K562 (cell line): Measurements from ENCODE around the gene PCDH12. TPM values are rescaled to one million over a fixed set of nuclear protein-coding genes. Genes with fewer than 3 reads are reported as not detected.

ENCODE experiments used
- ESRRA ChIP-seq: fragments of 450-650 bp; IDR thresholded peaks from 2 replicates; pipeline ENCODE4 v1.6.1; 2014; ENCODE audit warnings: low read depth, mild to moderate bottlenecking, moderate library complexity, borderline replicate concordance
- ETV5 ChIP-seq: sonication (generic); formaldehyde crosslinking; IDR thresholded peaks from 2 replicates; pipeline ENCODE4 v1.4.0; 2020; ENCODE audit warnings: low read depth, mild to moderate bottlenecking, missing genetic modification reagents
- HOXB6 ChIP-seq: fragments of 250-450 bp; sonication (Bioruptor Pico); IDR thresholded peaks from 2 replicates; pipeline ENCODE4 v1.5.1; 2022; ENCODE audit warnings: mild to moderate bottlenecking, borderline replicate concordance
- MAFG ChIP-seq: fragments of 450-650 bp; conservative IDR thresholded peaks from 2 replicates; pipeline ENCODE4 v1.6.1; 2016; ENCODE audit warnings: missing genetic modification characterization, missing compliant biosample characterization
- NR2C1 ChIP-seq, 2 experiments: fragments of 450-650 bp; IDR thresholded peaks; 2 replicates each; pipeline ENCODE4 v1.6.1; 2017; ENCODE audit warnings: mild to moderate bottlenecking in 2 of 2, antibody characterized with exemption in 1 of 2, inconsistent platforms in 1 of 2, missing compliant biosample characterization in 1 of 2, missing genetic modification characterization in 1 of 2
- ZNF431 ChIP-seq: sonication (generic); formaldehyde crosslinking; IDR thresholded peaks from 2 replicates; pipeline ENCODE4 v1.8.0; 2022; ENCODE audit warnings: mild to moderate bottlenecking, missing genetic modification reagents
- ZNF561 ChIP-seq: fragments of 450-650 bp; formaldehyde crosslinking; conservative IDR thresholded peaks from 2 replicates; pipeline ENCODE4 v1.4.0; 2020; ENCODE audit warnings: mild to moderate bottlenecking, moderate library complexity
- ZNF766 ChIP-seq: fragments of 200-800 bp; sonication (Bioruptor generic); conservative IDR thresholded peaks from 2 replicates; pipeline ENCODE4 v1.6.1; 2016; ENCODE audit warnings: missing genetic modification characterization, missing compliant biosample characterization
- polyA plus RNA-seq, 8 experiments: library from polyadenylated mRNA; depleted of rRNA in 4 of 8; stranded (reverse) in 5 of 8; unstranded in 3 of 8; fragments of >200 nt; fragmentation: Nextera tagmentation in 2 of 8; fragmentation: Illumina TruSeq in 1 of 8; extraction: Ambion mirVana in 2 of 8; extraction: Trizol in 1 of 8; gene quantifications; 2 replicates each; pipeline versions ENCODE4 v1.2.1 to v1.2.3, GENCODE V29; 2011 to 2014; ENCODE audit warnings: inconsistent platforms in 1 of 8, missing spikeins in 1 of 8
- total RNA-seq, 7 experiments: library from RNA; depleted of rRNA in 6 of 7; stranded (reverse); fragments of >200 nt in 6 of 7; fragmentation: Illumina TruSeq in 2 of 7; extraction: Trizol in 2 of 7; gene quantifications; 2 replicates each; pipeline versions ENCODE4 v1.2.1 to v1.2.3, GENCODE V29; 2011 to 2021; ENCODE audit warnings: low replicate concordance in 1 of 7
- TF ChIP-seq, protein P1 (sequence below): fragments of 450-650 bp; IDR thresholded peaks from 2 replicates; pipeline ENCODE4 v1.6.1; 2016; ENCODE audit warnings: mild to moderate bottlenecking, moderate library complexity
- TF ChIP-seq, protein P2 (sequence below): sonication (generic); formaldehyde crosslinking; IDR thresholded peaks from 2 replicates; pipeline ENCODE4 v1.8.1; 2023; ENCODE audit warnings: mild to moderate bottlenecking, missing genetic modification reagents
- TF ChIP-seq, protein P3 (sequence below): fragments of 450-650 bp; IDR thresholded peaks from 2 replicates; pipeline ENCODE4 v1.6.1; 2016; ENCODE audit warnings: antibody characterized with exemption

The PCDH12 gene
- total and polyA plus RNA-seq, 9 of the 15 experiments (the other 6 are each of a cell fraction or from before 2014, with no cell fraction given), result 0.01 to 0.04 (median 0.01) TPM; not detected in 4

DNA sequence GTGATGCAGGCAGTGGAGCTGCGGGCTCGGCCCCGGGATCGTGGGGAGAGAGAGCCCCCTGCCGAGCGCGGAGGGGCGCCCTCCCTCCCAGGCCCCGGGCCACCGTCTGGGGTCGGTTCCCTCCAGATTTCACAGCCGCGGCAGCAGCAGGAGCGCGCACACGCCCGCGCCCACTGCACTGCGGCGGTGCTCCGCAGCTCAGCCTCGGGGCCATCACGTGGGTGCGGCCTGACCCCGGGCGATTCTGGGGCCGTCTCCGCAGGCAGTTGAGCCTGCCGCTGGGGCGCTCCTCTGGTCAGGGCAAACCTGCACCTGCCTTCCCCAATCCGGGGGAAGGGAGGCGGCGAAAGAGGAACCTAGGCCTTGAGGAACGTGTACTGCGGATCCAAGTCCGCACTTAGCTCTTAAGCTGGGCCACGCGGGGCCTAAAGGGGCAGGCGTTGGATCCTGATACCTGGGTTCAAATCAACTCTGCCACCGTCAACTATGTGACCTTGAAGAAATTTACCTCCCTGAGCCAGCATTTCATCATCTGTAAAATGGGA is 43.7 kb downstream of the PCDH12 start (continued):
- TF ChIP-seq, protein P1, sequence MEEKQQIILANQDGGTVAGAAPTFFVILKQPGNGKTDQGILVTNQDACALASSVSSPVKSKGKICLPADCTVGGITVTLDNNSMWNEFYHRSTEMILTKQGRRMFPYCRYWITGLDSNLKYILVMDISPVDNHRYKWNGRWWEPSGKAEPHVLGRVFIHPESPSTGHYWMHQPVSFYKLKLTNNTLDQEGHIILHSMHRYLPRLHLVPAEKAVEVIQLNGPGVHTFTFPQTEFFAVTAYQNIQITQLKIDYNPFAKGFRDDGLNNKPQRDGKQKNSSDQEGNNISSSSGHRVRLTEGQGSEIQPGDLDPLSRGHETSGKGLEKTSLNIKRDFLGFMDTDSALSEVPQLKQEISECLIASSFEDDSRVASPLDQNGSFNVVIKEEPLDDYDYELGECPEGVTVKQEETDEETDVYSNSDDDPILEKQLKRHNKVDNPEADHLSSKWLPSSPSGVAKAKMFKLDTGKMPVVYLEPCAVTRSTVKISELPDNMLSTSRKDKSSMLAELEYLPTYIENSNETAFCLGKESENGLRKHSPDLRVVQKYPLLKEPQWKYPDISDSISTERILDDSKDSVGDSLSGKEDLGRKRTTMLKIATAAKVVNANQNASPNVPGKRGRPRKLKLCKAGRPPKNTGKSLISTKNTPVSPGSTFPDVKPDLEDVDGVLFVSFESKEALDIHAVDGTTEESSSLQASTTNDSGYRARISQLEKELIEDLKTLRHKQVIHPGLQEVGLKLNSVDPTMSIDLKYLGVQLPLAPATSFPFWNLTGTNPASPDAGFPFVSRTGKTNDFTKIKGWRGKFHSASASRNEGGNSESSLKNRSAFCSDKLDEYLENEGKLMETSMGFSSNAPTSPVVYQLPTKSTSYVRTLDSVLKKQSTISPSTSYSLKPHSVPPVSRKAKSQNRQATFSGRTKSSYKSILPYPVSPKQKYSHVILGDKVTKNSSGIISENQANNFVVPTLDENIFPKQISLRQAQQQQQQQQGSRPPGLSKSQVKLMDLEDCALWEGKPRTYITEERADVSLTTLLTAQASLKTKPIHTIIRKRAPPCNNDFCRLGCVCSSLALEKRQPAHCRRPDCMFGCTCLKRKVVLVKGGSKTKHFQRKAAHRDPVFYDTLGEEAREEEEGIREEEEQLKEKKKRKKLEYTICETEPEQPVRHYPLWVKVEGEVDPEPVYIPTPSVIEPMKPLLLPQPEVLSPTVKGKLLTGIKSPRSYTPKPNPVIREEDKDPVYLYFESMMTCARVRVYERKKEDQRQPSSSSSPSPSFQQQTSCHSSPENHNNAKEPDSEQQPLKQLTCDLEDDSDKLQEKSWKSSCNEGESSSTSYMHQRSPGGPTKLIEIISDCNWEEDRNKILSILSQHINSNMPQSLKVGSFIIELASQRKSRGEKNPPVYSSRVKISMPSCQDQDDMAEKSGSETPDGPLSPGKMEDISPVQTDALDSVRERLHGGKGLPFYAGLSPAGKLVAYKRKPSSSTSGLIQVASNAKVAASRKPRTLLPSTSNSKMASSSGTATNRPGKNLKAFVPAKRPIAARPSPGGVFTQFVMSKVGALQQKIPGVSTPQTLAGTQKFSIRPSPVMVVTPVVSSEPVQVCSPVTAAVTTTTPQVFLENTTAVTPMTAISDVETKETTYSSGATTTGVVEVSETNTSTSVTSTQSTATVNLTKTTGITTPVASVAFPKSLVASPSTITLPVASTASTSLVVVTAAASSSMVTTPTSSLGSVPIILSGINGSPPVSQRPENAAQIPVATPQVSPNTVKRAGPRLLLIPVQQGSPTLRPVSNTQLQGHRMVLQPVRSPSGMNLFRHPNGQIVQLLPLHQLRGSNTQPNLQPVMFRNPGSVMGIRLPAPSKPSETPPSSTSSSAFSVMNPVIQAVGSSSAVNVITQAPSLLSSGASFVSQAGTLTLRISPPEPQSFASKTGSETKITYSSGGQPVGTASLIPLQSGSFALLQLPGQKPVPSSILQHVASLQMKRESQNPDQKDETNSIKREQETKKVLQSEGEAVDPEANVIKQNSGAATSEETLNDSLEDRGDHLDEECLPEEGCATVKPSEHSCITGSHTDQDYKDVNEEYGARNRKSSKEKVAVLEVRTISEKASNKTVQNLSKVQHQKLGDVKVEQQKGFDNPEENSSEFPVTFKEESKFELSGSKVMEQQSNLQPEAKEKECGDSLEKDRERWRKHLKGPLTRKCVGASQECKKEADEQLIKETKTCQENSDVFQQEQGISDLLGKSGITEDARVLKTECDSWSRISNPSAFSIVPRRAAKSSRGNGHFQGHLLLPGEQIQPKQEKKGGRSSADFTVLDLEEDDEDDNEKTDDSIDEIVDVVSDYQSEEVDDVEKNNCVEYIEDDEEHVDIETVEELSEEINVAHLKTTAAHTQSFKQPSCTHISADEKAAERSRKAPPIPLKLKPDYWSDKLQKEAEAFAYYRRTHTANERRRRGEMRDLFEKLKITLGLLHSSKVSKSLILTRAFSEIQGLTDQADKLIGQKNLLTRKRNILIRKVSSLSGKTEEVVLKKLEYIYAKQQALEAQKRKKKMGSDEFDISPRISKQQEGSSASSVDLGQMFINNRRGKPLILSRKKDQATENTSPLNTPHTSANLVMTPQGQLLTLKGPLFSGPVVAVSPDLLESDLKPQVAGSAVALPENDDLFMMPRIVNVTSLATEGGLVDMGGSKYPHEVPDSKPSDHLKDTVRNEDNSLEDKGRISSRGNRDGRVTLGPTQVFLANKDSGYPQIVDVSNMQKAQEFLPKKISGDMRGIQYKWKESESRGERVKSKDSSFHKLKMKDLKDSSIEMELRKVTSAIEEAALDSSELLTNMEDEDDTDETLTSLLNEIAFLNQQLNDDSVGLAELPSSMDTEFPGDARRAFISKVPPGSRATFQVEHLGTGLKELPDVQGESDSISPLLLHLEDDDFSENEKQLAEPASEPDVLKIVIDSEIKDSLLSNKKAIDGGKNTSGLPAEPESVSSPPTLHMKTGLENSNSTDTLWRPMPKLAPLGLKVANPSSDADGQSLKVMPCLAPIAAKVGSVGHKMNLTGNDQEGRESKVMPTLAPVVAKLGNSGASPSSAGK, result peak; percentile 90
- no peak for TF ChIP-seq ETV5 (CRISPR knock-in tag)
- TF ChIP-seq ZNF561 (CRISPR knock-in tag), result no peak
- TF ChIP-seq, protein P2, sequence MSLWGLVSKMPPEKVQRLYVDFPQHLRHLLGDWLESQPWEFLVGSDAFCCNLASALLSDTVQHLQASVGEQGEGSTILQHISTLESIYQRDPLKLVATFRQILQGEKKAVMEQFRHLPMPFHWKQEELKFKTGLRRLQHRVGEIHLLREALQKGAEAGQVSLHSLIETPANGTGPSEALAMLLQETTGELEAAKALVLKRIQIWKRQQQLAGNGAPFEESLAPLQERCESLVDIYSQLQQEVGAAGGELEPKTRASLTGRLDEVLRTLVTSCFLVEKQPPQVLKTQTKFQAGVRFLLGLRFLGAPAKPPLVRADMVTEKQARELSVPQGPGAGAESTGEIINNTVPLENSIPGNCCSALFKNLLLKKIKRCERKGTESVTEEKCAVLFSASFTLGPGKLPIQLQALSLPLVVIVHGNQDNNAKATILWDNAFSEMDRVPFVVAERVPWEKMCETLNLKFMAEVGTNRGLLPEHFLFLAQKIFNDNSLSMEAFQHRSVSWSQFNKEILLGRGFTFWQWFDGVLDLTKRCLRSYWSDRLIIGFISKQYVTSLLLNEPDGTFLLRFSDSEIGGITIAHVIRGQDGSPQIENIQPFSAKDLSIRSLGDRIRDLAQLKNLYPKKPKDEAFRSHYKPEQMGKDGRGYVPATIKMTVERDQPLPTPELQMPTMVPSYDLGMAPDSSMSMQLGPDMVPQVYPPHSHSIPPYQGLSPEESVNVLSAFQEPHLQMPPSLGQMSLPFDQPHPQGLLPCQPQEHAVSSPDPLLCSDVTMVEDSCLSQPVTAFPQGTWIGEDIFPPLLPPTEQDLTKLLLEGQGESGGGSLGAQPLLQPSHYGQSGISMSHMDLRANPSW (CRISPR knock-in tag), result no peak
- no peak for TF ChIP-seq ZNF766
- TF ChIP-seq, protein P3, sequence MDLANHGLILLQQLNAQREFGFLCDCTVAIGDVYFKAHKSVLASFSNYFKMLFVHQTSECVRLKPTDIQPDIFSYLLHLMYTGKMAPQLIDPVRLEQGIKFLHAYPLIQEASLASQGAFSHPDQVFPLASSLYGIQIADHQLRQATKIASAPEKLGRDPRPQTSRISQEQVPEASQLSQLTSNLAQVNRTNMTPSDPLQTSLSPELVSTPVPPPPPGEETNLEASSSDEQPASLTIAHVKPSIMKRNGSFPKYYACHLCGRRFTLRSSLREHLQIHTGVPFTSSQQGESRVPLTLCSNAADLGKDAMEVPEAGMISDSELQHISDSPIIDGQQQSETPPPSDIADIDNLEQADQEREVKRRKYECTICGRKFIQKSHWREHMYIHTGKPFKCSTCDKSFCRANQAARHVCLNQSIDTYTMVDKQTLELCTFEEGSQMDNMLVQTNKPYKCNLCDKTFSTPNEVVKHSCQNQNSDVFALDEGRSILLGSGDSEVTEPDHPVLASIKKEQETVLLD, result no peak
- peak; percentile 74 for TF ChIP-seq ESRRA
- no peak for TF ChIP-seq MAFG
- TF ChIP-seq ZNF431, result no peak
- TF ChIP-seq HOXB6 (CRISPR knock-in tag), result no peak
- no peak for TF ChIP-seq NR2C1 (IDR thresholded peaks at IDR 0.05)
- peak; percentile 35; the same call in 1 of the 2 replicates for TF ChIP-seq NR2C1 (tag; IDR thresholded peaks at IDR 0.05)
